Measurements from ENCODE around the gene ODC1. TPM values are rescaled to one million over a fixed set of nuclear protein-coding genes. Genes with fewer than 3 reads are reported as not detected.

The ODC1 gene
- total RNA-seq, 6 donors from 2014 or later = 3.1 to 223 (median 46.0) TPM

DNA sequence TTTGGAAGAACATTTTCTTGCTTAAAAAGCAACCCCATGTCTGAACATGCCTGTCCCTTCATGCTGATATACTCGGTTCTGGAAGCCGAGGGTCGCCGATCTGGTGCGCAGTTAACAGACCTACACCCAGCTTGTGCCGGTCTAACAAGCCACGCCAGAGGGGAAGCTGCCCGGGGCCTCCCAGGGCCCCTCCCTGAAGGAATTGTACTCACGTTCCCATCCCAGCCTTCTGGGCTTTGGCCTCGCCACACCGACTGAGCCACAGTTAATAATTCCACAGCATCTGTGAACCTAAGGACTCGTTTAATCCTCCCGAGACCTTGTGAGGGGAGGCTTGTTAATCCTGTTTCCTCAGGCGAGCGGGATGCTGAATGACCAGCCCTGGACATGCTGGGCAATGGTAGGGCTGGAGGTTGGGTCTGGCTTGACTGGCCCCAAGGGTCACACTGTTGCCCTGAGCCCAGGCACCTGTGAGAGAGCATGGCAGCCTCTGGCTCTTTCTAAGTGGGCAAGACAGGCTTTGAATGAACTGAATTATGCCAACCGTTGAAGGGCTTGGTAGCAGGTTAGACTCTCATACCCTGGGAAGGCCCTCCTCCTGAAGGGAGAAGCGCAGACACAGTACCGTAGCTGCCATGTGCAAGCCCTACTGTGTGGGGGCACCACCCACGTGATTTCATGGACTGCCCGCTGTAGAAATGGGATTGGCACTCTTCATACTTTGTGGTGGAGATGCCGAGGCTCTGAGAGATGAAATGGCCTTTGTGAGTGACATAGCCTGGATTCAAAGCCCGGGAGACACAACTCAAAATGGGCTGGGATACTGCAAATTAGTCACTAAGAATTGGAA is 27.9 kb upstream of the ODC1 start:
- DNase-seq (no peak), ATAC-seq (ENCODE audit: low FRiP score in 2 of 2) (no peak)
- Histone ChIP-seq H3K4me3 (no peak overlapping the region), H3K27me3 (no peaks in the 10 kb centered on the region), H3K36me3 (no peaks in the 10 kb centered on the region), H3K27ac (no peak overlapping the region), H3K4me1 (no peaks in the 10 kb centered on the region), H3K9me3 (no peaks in the 10 kb centered on the region)
- WGBS, 2 donors = 92 to 93% methylated on average over 10 to 22 of the region's 22 CpGs
- TF ChIP-seq POLR2A (IDR thresholded peaks at IDR 0.05) = no peak
- no peak for TF ChIP-seq POLR2AphosphoS5 (IDR thresholded peaks at IDR 0.05)
- TF ChIP-seq EP300 (IDR thresholded peaks at IDR 0.05) = no peak
- TF ChIP-seq, protein P1, sequence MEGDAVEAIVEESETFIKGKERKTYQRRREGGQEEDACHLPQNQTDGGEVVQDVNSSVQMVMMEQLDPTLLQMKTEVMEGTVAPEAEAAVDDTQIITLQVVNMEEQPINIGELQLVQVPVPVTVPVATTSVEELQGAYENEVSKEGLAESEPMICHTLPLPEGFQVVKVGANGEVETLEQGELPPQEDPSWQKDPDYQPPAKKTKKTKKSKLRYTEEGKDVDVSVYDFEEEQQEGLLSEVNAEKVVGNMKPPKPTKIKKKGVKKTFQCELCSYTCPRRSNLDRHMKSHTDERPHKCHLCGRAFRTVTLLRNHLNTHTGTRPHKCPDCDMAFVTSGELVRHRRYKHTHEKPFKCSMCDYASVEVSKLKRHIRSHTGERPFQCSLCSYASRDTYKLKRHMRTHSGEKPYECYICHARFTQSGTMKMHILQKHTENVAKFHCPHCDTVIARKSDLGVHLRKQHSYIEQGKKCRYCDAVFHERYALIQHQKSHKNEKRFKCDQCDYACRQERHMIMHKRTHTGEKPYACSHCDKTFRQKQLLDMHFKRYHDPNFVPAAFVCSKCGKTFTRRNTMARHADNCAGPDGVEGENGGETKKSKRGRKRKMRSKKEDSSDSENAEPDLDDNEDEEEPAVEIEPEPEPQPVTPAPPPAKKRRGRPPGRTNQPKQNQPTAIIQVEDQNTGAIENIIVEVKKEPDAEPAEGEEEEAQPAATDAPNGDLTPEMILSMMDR (IDR thresholded peaks at IDR 0.05) = no peak

DNA sequence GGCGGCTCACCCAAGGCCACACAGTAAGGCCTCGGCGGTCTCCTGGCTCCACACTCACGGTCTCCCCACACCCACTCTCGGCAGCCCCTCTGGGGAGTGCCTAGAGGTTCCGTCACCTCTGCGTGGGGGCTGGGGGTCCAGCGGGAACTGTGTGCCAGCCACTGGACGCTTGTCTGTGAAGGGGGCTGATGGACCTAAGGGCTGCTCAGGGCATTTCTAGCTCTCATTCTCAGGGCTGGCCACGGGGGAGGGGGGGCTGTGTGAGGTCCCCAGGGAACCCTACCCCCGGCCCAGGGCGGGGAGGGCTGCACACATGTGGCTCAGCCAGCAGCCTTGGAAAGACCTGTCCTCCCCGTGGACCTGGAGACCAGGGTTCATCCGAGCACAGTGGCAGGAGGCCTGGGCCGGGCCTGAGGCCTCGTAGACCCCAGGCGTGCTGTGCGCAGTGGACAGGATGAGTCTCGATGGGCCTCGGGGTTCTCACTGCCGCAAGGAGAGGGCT is 27.1 kb upstream of the ODC1 start:
- Histone ChIP-seq H3K4me1 (no peaks in the 10 kb centered on the region), H3K27ac (no peak overlapping the region), H3K9me3 (no peaks in the 10 kb centered on the region), H3K36me3 (no peaks in the 10 kb centered on the region), H3K4me3 (no peak overlapping the region), H3K27me3 (no peaks in the 10 kb centered on the region)
- TF ChIP-seq, protein P1 (IDR thresholded peaks at IDR 0.05) = no peak
- TF ChIP-seq POLR2AphosphoS5 (IDR thresholded peaks at IDR 0.05) (no peak), POLR2A (IDR thresholded peaks at IDR 0.05) (no peak), EP300 (IDR thresholded peaks at IDR 0.05) (no peak)
- WGBS, 2 donors = 93 to 97% methylated on average over 11 to 20 of the region's 21 CpGs
- DNase-seq (peak in 1 of 2 donors; percentile 62), ATAC-seq (ENCODE audit: low FRiP score in 2 of 2) (peak in 1 of 2 donors; percentile 26)

DNA sequence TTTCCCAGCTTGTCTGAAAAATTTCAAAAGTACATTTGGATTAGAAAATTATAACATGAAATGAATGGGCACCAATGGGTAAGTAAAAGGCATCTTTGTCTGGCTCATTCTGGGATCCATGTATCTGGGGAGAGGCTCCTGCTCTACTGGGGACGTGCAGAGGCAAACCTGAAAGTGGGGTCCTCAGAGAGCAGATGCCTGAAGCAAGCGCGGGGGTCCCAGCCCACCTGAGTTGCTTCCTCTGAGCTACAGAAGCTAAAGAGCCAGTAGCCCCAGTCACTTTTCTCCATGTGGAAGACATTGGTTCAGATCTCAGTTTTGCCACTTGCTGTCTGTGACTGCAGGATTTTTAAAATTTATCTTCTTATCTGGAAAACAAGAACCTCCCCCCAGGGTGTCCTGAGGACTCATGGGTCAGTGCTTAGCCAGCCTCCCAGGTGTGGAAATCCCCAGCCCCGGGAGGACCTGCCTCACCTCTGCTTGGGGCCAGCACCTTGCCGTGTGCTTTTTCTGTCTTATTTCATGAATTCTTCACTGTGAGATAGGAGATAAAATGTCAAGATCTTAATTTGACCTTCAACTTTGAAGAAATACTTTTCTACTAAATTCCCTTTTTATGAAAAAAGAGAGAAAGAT is 25.1 kb upstream of the ODC1 start:
- no peaks in the 10 kb centered on the region for H3K4me1 ChIP-seq
- no peak overlapping the region for H3K27ac ChIP-seq
- no peak for DNase-seq
- no peaks in the 10 kb centered on the region for H3K9me3 ChIP-seq
- TF ChIP-seq EP300 (IDR thresholded peaks at IDR 0.05) (no peak), POLR2A (IDR thresholded peaks at IDR 0.05) (no peak), POLR2AphosphoS5 (IDR thresholded peaks at IDR 0.05) (no peak)
- TF ChIP-seq, protein P1 (IDR thresholded peaks at IDR 0.05) = no peak
- H3K27me3 ChIP-seq = no peaks in the 10 kb centered on the region
- no peak for ATAC-seq (ENCODE audit: low FRiP score in 2 of 2)
- no peak overlapping the region for H3K4me3 ChIP-seq
- H3K36me3 ChIP-seq = no peaks in the 10 kb centered on the region
- 86 to 93% methylated on average over 5 of the region's 5 CpGs for WGBS, 2 donors

DNA sequence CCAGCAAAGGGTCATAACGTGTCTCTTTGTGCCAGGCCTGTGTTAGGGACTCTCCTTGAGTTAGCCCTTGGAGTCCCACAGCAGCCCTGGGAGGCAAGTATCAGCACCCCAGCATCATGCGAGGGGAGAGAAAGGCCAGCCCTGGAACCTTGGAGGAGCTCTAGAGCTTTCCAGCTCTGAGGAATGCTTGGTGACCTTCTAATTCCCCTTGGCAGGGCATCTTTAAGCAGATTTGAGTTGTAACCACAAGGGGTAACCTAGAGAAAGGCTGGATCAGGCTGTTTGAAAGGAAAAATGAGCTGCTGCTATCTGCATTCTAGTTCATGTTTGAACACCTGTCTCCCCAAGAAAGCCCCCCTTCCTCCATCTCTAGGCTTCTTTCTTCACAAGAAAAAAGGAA is 23.8 kb upstream of the ODC1 start:
- no peak for DNase-seq
- TF ChIP-seq POLR2AphosphoS5 (IDR thresholded peaks at IDR 0.05) (no peak), EP300 (IDR thresholded peaks at IDR 0.05) (no peak), POLR2A (IDR thresholded peaks at IDR 0.05) (no peak)
- TF ChIP-seq, protein P1 (IDR thresholded peaks at IDR 0.05) = no peak
- no peaks in the 10 kb centered on the region for H3K36me3 ChIP-seq
- no peak for ATAC-seq (ENCODE audit: low FRiP score in 2 of 2)
- H3K4me1 ChIP-seq = no peaks in the 10 kb centered on the region
- no peaks in the 10 kb centered on the region for H3K9me3 ChIP-seq
- 85 to 86% methylated on average over 2 of the region's 2 CpGs for WGBS, 2 donors
- H3K4me3 ChIP-seq = no peak overlapping the region
- no peaks in the 10 kb centered on the region for H3K27me3 ChIP-seq
- H3K27ac ChIP-seq = no peak overlapping the region

Data from upper lobe of left lung (tissue), 6 donors.